Astrocyte (in vitro differentiated cells and primary cell): ENCODE results near the gene ARHGAP40. TPM values are rescaled to one million over a fixed set of nuclear protein-coding genes. Genes with fewer than 3 reads are reported as not detected.
A peak's percentile ranks its signal among the peaks of the same experiment; 100 is the strongest.

Experiments used
- DNase-seq: peaks from one replicate; pipeline ENCODE4 v3.0.0-alpha.2; 2010; ENCODE audit warnings: low read depth
- FAIRE-seq: peaks from 2 replicates; lab custom pipeline; 2011; peaks lifted over from hg19 to GRCh38; lab: Jason Lieb, UNC
- H2AFZ ChIP-seq: 2 replicates; pipeline ENCODE4 v1.6.0; 2012; ENCODE audit warnings: low read depth, low read length, inconsistent platforms
- H3K27ac ChIP-seq: 2 replicates; pipeline ENCODE4 v1.5.1; 2011; ENCODE audit warnings: low read depth, low read length, inconsistent platforms
- H3K27me3 ChIP-seq: 2 replicates; pipeline ENCODE4 v1.6.0; 2011; ENCODE audit warnings: low read length, inconsistent platforms; ENCODE audit not compliant: insufficient read depth
- H3K36me3 ChIP-seq: 2 replicates; pipeline ENCODE4 v1.5.1; 2011; ENCODE audit warnings: low read length, inconsistent platforms; ENCODE audit not compliant: insufficient read depth
- H3K4me1 ChIP-seq: 2 replicates; pipeline ENCODE4 v1.5.1; 2011; ENCODE audit warnings: low read length, inconsistent platforms; ENCODE audit not compliant: insufficient read depth
- H3K4me2 ChIP-seq: 2 replicates; pipeline ENCODE4 v1.6.0; 2012; ENCODE audit warnings: low read length, inconsistent platforms
- H3K4me3 ChIP-seq: 2 replicates; pipeline ENCODE4 v1.5.1; 2011; ENCODE audit warnings: low read depth, mild to moderate bottlenecking, low read length, inconsistent platforms; ENCODE audit not compliant: insufficient read depth
- H3K79me2 ChIP-seq: 2 replicates; pipeline ENCODE4 v1.6.0; 2012; ENCODE audit warnings: mild to moderate bottlenecking, low read length, inconsistent platforms; ENCODE audit not compliant: insufficient read depth
- H3K9ac ChIP-seq: 2 replicates; pipeline ENCODE4 v1.6.0; 2012; ENCODE audit warnings: mild to moderate bottlenecking, low read length, inconsistent platforms
- H3K9me3 ChIP-seq: 2 replicates; pipeline ENCODE4 v1.5.1; 2012; ENCODE audit warnings: low read depth, mild to moderate bottlenecking, low read length, inconsistent platforms; ENCODE audit not compliant: insufficient read depth
- H4K20me1 ChIP-seq: 2 replicates; pipeline ENCODE4 v1.6.0; 2012; ENCODE audit warnings: low read length, inconsistent platforms; ENCODE audit not compliant: insufficient read depth
- H3K27ac Mint-ChIP-seq: one replicate; pipeline ENCODE4 v1.8.0; 2021; ENCODE audit warnings: mild to moderate bottlenecking, mixed read lengths; ENCODE audit not compliant: unreplicated experiment
- H3K27me3 Mint-ChIP-seq: one replicate; pipeline ENCODE4 v1.8.0; 2021; ENCODE audit warnings: low read depth, mixed read lengths; ENCODE audit not compliant: unreplicated experiment
- H3K36me3 Mint-ChIP-seq: one replicate; pipeline ENCODE4 v1.8.0; 2021; ENCODE audit warnings: low read depth, mixed read lengths; ENCODE audit not compliant: unreplicated experiment
- H3K4me1 Mint-ChIP-seq: one replicate; pipeline ENCODE4 v1.8.0; 2021; ENCODE audit warnings: low read depth, mixed read lengths; ENCODE audit not compliant: unreplicated experiment
- H3K4me3 Mint-ChIP-seq: one replicate; pipeline ENCODE4 v1.8.0; 2021; ENCODE audit warnings: mild to moderate bottlenecking, moderate library complexity, mixed read lengths; ENCODE audit not compliant: unreplicated experiment
- H3K9me3 Mint-ChIP-seq: one replicate; pipeline ENCODE4 v1.8.0; 2021; ENCODE audit warnings: mild to moderate bottlenecking, mixed read lengths; ENCODE audit not compliant: unreplicated experiment
- EZH2 ChIP-seq: IDR thresholded peaks from 2 replicates; pipeline ENCODE4 v1.6.1; 2012; ENCODE audit warnings: mild to moderate bottlenecking, low read length, inconsistent platforms; ENCODE audit not compliant: insufficient read depth
- total RNA-seq: library from RNA; stranded (reverse); gene quantifications from 2 replicates; pipeline ENCODE4 v1.2.1, GENCODE V29; 2021
- TF ChIP-seq, protein P1 (sequence below): IDR thresholded peaks from 2 replicates; pipeline ENCODE4 v1.5.1; 2011; ENCODE audit warnings: low read depth, mild to moderate bottlenecking, inconsistent platforms, low read length, moderate library complexity; ENCODE audit not compliant: insufficient read depth

The ARHGAP40 gene
- total RNA-seq, 1 donor from 2014 or later: 0.27 TPM

DNA sequence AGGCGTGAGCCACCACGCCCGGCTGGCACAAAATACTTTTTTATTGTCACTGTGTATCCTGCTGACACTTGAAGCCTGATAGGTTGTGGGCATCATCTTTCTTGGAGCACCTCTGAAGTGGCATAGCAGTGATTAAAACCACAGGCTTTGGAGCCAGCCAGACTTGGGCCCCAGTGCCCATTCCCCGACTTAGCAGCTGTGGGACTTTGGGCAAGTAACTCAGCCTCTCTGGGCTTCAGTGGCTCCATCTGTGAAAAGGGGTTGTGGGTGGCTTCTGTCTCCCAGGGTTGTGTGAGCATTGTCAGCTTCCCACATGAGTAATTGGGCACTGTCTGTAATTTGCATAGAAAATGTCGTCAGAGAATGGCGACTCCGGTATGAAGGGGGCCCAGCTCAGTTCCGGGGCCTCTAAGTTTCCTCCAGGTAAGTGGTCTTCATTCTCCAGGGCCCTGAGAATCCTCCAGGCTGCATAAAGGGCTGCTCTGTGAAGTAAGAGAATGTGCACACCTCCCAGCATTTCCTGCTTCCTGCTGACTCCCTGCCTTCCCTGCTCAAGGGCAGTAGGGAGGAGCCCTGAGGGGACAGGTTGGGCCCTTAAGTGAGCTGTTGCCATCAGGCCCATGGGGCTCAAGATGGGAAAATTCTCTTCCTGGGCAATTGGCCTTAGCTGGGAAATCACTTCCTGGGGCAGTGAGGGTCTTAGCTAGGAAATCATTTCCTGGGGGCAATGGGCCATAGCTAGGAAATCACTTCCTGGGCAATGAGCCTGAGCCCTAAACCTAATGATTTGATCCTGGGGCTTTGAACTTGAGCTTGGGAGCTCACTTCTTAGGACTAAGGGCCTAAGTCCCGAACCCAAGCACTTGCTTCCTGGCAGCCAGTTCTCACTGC is 27.2 kb downstream of the ARHGAP40 start:
- TF ChIP-seq, protein P1, sequence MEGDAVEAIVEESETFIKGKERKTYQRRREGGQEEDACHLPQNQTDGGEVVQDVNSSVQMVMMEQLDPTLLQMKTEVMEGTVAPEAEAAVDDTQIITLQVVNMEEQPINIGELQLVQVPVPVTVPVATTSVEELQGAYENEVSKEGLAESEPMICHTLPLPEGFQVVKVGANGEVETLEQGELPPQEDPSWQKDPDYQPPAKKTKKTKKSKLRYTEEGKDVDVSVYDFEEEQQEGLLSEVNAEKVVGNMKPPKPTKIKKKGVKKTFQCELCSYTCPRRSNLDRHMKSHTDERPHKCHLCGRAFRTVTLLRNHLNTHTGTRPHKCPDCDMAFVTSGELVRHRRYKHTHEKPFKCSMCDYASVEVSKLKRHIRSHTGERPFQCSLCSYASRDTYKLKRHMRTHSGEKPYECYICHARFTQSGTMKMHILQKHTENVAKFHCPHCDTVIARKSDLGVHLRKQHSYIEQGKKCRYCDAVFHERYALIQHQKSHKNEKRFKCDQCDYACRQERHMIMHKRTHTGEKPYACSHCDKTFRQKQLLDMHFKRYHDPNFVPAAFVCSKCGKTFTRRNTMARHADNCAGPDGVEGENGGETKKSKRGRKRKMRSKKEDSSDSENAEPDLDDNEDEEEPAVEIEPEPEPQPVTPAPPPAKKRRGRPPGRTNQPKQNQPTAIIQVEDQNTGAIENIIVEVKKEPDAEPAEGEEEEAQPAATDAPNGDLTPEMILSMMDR: no peak
- no peak for TF ChIP-seq EZH2
- no peak overlapping the region for H3K4me2 ChIP-seq
- no peaks in the 10 kb centered on the region for H3K36me3 ChIP-seq
- no peak overlapping the region for H3K27ac ChIP-seq
- no peaks in the 10 kb centered on the region for H3K9me3 ChIP-seq
- Mint-ChIP-seq H3K36me3 (no peaks in the 10 kb centered on the region), H3K27me3 (peaks cover 2% of the 10 kb centered on the region), H3K4me1 (peaks cover 5% of the 10 kb centered on the region), H3K27ac (no peak overlapping the region), H3K4me3 (no peak overlapping the region), H3K9me3 (no peaks in the 10 kb centered on the region)
- no peak overlapping the region for H2AFZ ChIP-seq
- H4K20me1 ChIP-seq: no peaks in the 10 kb centered on the region
- DNase-seq (no peak), FAIRE-seq (no peak)
- H3K9ac ChIP-seq: no peak overlapping the region
- no peaks in the 10 kb centered on the region for H3K27me3 ChIP-seq
- no peaks in the 10 kb centered on the region for H3K4me1 ChIP-seq
- H3K4me3 ChIP-seq: no peak overlapping the region
- no peaks in the 10 kb centered on the region for H3K79me2 ChIP-seq

DNA sequence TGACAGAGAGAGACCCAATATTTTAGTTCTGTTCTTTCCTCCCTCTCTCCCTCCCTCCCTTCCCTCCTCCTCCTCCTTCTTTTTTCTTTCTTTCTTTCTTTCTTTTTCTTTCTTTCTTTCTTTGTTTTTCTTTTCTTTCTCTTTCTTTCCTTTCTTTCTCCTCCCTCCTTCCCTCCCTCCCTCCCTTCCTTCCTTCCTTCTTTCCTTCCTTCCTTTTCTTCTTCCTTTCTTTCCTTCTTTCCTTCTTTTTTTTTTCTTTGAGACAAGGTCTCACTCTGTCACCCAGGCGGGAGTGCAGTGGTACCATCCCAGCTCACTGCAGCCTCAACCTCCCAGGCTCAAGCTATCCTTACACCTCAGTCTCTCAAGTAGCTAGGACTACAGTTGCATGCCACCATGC is 28.4 kb downstream of the ARHGAP40 start:
- Histone ChIP-seq H3K27ac (no peak overlapping the region), H3K9me3 (no peaks in the 10 kb centered on the region), H3K4me1 (no peaks in the 10 kb centered on the region), H3K9ac (no peak overlapping the region), H4K20me1 (no peaks in the 10 kb centered on the region), H2AFZ (no peak overlapping the region), H3K27me3 (no peaks in the 10 kb centered on the region), H3K4me2 (no peak overlapping the region), H3K36me3 (no peaks in the 10 kb centered on the region), H3K4me3 (no peak overlapping the region), H3K79me2 (no peaks in the 10 kb centered on the region)
- H3K4me3 Mint-ChIP-seq: no peak overlapping the region
- H3K9me3 Mint-ChIP-seq: no peaks in the 10 kb centered on the region
- DNase-seq (no peak), FAIRE-seq (no peak)
- H3K4me1 Mint-ChIP-seq: peaks cover 5% of the 10 kb centered on the region
- H3K27me3 Mint-ChIP-seq: peaks cover 7% of the 10 kb centered on the region
- no peak overlapping the region for H3K27ac Mint-ChIP-seq
- no peaks in the 10 kb centered on the region for H3K36me3 Mint-ChIP-seq
- TF ChIP-seq, protein P1: no peak
- no peak for TF ChIP-seq EZH2

DNA sequence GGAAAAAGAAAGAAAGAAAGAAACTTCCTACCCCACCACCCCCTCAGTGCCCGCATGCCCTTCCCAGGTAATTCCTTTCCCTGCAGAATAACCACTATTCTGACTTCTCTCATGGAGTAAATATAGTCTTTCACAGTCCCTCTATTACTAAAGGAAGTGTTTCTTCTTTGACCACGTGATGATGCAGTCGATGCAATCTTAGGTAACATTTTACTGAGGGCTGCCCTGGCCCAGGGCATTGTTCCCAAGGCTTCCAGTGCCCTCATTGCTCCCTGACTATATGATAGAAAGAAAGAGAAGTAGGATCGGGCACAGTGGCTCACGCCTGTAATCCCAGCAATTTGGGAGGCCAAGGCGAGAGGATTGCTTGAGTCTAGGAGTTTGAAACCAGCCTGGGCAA is 29.1 kb downstream of the ARHGAP40 start:
- TF ChIP-seq EZH2: no peak
- TF ChIP-seq, protein P1: no peak
- no peak overlapping the region for H3K9ac ChIP-seq
- DNase-seq (no peak), FAIRE-seq (no peak)
- peak overlapping the region; percentile 8 for H3K27ac Mint-ChIP-seq
- H3K27ac ChIP-seq: no peak overlapping the region
- H3K79me2 ChIP-seq: no peaks in the 10 kb centered on the region
- no peaks in the 10 kb centered on the region for H3K36me3 ChIP-seq
- H3K9me3 Mint-ChIP-seq: no peaks in the 10 kb centered on the region
- peaks cover 5% of the 10 kb centered on the region for H3K4me1 Mint-ChIP-seq
- H2AFZ ChIP-seq: no peak overlapping the region
- H3K4me2 ChIP-seq: no peak overlapping the region
- H3K36me3 Mint-ChIP-seq: no peaks in the 10 kb centered on the region
- no peaks in the 10 kb centered on the region for H4K20me1 ChIP-seq
- H3K4me3 ChIP-seq: no peak overlapping the region
- no peak overlapping the region for H3K4me3 Mint-ChIP-seq
- H3K4me1 ChIP-seq: no peaks in the 10 kb centered on the region
- H3K9me3 ChIP-seq: no peaks in the 10 kb centered on the region
- H3K27me3 ChIP-seq: no peaks in the 10 kb centered on the region
- H3K27me3 Mint-ChIP-seq: peaks cover 7% of the 10 kb centered on the region
